NB4 (cell line): ENCODE measurements around the gene SLC25A44.
"Not testable (repeated sequence)": the region's sequence is repeated elsewhere in the genome, so short reads cannot be mapped to it uniquely, and the experiment has no call there.

Experiments
- DNase-seq: peaks from one replicate; pipeline ENCODE4 v3.0.0; 2010; ENCODE audit warnings: low read depth
- H3K4me3 ChIP-seq: one replicate; pipeline ENCODE4 v1.5.1; 2011; ENCODE audit warnings: mild to moderate bottlenecking, low read depth, low read length, moderate library complexity
- MYC ChIP-seq: IDR thresholded peaks from 2 replicates; pipeline ENCODE4 v1.6.1; 2011; ENCODE audit warnings: low read depth, low read length
- POLR2A ChIP-seq: IDR thresholded peaks from 2 replicates; pipeline ENCODE4 v1.6.1; 2011; ENCODE audit warnings: mild to moderate bottlenecking; ENCODE audit not compliant: insufficient read length; ENCODE audit errors: extremely low read depth
- TF ChIP-seq, protein P1 (sequence below): IDR thresholded peaks from 2 replicates; pipeline ENCODE4 v1.6.1; 2011; ENCODE audit warnings: low read depth, low read length
- TF ChIP-seq, protein P2 (sequence below): IDR thresholded peaks from one replicate; pipeline ENCODE4 v1.5.1; 2012; ENCODE audit warnings: low read depth, low read length

Gene SLC25A44

DNA sequence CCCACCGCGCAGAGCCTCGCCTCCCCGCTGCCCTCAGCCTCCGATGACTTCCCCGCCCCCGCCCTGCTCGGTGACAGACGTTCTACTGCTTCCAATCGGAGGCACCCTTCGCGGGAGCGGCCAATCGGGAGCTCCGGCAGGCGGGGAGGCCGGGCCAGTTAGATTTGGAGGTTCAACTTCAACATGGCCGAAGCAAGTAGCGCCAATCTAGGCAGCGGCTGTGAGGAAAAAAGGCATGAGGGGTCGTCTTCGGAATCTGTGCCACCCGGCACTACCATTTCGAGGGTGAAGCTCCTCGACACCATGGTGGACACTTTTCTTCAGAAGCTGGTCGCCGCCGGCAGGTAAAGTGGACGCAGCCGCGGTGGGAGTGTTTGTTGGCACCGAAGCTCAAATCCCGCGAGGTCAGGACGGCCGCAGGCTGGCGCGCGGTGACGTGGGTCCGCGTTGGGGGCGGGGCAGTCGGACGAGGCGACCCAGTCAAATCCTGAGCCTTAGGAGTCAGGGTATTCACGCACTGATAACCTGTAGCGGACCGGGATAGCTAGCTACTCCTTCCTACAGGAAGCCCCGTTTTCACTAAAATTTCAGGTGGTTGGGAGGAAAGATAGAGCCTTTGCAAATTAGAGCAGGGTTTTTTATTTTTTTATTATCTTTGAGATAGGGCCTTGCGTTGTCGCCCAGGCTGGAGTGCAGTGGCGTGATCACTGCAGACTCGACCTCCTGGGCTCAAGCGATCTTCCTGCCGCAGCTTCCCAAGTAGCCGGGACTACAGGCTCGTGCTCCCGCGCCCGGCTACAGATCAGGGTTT is 19.1 kb downstream of the SLC25A44 start, which contains the start of gene PMF1:
Gene PMF1, plus strand, starts transcription at position 175 of the 811 bp plus-strand sequence. Its CDS starts 9 bp downstream, at position 184.
- H3K4me3 ChIP-seq, result peak within 1 kb of the TSS; percentile 74
- DNase-seq, result peak; percentile 97
- peak; percentile 88 for TF ChIP-seq POLR2A
- TF ChIP-seq MYC, result no peak; the same call in none of the 2 replicates
- TF ChIP-seq, protein P1, sequence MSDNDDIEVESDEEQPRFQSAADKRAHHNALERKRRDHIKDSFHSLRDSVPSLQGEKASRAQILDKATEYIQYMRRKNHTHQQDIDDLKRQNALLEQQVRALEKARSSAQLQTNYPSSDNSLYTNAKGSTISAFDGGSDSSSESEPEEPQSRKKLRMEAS, result peak; percentile 56; the same call in 1 of the 2 replicates

GRCh38 chr1:156213644-156213966 is 19.7 kb downstream of the SLC25A44 start:
- TF ChIP-seq POLR2A (no peak), MYC (no peak)
- TF ChIP-seq, protein P2, sequence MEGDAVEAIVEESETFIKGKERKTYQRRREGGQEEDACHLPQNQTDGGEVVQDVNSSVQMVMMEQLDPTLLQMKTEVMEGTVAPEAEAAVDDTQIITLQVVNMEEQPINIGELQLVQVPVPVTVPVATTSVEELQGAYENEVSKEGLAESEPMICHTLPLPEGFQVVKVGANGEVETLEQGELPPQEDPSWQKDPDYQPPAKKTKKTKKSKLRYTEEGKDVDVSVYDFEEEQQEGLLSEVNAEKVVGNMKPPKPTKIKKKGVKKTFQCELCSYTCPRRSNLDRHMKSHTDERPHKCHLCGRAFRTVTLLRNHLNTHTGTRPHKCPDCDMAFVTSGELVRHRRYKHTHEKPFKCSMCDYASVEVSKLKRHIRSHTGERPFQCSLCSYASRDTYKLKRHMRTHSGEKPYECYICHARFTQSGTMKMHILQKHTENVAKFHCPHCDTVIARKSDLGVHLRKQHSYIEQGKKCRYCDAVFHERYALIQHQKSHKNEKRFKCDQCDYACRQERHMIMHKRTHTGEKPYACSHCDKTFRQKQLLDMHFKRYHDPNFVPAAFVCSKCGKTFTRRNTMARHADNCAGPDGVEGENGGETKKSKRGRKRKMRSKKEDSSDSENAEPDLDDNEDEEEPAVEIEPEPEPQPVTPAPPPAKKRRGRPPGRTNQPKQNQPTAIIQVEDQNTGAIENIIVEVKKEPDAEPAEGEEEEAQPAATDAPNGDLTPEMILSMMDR, result no peak
- TF ChIP-seq, protein P1, result no peak
- no peak for DNase-seq

GRCh38 chr1:156214024-156214748 is 20.3 kb downstream of the SLC25A44 start:
- DNase-seq, result no peak
- TF ChIP-seq MYC, result no peak
- TF ChIP-seq POLR2A, result no peak
- TF ChIP-seq, protein P2, result no peak
- TF ChIP-seq, protein P1, result no peak
- peak overlapping the region; percentile 74 for H3K4me3 ChIP-seq

More at GRCh38 chr1:156213644-156213966, 19.7 kb downstream of the SLC25A44 start:
- H3K4me3 ChIP-seq, result peak overlapping the region; percentile 74

- not testable (repeated sequence) for DNase-seq, H3K4me3 ChIP-seq
These were observed 22.6 kb downstream of the SLC25A44 start for GRCh38 chr1:156216361-156217086.

DNA sequence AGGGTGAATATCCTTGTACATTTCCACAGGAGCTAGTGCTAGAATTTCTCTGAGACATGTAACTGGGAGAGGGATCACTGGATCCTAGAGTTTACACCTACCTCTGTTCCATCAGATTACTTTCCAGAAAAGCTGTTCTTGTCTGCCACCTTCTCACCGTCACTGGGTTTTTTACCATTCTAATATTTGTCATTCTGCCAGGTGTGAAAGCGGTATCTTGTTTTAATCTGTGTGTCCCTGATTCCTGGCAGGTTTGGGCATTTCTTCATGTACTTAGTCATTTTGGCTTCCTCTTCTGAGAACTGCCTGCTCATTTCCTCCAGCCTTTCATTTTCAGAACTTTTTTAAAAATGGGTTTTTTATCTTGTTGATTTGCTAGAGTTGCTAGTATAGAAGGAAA is 24.0 kb downstream of the SLC25A44 start:
- peak; percentile 16 for DNase-seq
- TF ChIP-seq, protein P2, result no peak
- TF ChIP-seq MYC, result no peak
- TF ChIP-seq, protein P1, result no peak
- no peak for TF ChIP-seq POLR2A

DNA sequence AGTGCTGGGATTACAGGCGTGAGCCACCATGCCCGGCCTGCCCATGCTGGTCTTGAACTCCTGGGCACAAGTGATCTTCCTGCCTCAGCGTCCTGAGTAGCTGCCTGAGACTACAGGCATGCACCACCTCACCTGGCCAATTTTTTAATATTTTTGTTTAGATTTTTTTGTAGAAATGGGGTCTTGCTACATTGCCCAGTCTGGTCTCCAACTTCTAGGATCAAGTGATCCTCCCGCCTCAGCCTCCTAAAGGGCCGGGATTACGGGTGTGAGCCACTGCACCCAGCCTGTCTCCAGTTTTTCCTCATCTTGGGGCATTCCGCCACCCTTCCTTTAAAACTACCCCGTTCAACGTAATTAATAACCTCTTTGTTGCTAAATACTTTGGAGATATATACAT is 26.3 kb downstream of the SLC25A44 start:
- no peak for DNase-seq
- TF ChIP-seq, protein P2, result no peak
- TF ChIP-seq, protein P1, result no peak
- TF ChIP-seq POLR2A (no peak), MYC (no peak)
- no peak overlapping the region for H3K4me3 ChIP-seq

More for the DNA sequence above, 24.0 kb downstream of the SLC25A44 start:
- no peak overlapping the region for H3K4me3 ChIP-seq
